Placental pericyte (primary cell): ENCODE results near the gene KRIT1. TPM values are rescaled to one million over a fixed set of nuclear protein-coding genes. Genes with fewer than 3 reads are reported as not detected.

Experiments
- small RNA-seq: library from RNA; depleted of rRNA; stranded (forward); fragments of <200 nt; gene quantifications from one replicate; pipeline ENCODE3, GENCODE V24; 2012; ENCODE audit warnings: low replicate concordance
- total RNA-seq: library from RNA; depleted of rRNA; stranded (reverse); fragments of >200 nt; gene quantifications from 2 replicates; pipeline ENCODE4 v1.2.3, GENCODE V29; 2012

KRIT1 gene
- total RNA-seq, result 50.8 and 53.5 TPM in 2 replicates

DNA sequence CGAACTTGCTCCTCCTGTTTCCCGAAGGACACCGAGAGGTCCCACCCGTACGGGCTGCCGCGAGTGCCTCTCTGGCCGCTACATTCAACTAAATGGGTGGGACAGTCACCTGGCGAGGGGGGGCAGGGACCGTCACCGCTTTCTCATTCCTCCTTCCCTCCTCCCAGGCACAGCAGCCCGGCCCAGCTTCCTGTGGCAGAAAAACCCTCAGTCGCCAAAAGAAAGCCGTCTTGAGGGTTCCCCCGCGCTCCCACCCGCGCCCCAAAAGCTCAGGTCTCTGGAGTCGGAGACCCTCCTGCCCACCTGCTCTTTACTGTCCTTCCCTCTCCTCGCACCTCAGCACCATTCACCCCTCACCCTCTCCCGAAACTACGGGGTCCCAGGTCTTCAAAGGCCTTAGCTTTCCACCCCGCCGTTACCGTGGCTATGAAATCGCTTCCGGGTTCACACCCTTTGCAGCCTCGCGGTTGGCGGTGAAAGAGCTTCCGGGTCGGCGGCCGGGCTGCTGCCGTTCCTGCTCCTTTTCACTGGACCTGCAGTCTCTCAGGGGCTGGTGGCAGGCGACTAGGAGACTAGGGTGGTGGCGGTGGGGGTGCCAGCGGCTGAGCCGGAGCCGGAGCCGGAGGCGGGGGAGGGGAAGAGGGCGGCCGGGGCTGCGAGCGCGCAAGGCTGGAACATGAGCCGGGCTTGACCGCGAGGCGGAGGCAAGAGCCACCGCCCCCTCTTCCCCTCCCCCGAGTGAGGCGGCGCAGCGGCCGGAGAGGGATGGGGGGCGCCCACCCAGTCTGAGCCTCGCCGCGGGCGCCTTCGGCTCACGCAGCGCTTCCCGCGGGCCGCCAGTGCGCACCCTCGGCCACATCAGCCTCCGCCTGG lies at the start of gene KRIT1, which contains the start of gene ANKIB1:
KRIT1 (minus strand) TSS at position 428 of the 873 bp plus-strand sequence. CDS start 3,779 bp downstream, outside the sequence.
ANKIB1 (plus strand) TSS at position 488 of the 873 bp plus-strand sequence. CDS start 49,005 bp downstream, outside the sequence.

DNA sequence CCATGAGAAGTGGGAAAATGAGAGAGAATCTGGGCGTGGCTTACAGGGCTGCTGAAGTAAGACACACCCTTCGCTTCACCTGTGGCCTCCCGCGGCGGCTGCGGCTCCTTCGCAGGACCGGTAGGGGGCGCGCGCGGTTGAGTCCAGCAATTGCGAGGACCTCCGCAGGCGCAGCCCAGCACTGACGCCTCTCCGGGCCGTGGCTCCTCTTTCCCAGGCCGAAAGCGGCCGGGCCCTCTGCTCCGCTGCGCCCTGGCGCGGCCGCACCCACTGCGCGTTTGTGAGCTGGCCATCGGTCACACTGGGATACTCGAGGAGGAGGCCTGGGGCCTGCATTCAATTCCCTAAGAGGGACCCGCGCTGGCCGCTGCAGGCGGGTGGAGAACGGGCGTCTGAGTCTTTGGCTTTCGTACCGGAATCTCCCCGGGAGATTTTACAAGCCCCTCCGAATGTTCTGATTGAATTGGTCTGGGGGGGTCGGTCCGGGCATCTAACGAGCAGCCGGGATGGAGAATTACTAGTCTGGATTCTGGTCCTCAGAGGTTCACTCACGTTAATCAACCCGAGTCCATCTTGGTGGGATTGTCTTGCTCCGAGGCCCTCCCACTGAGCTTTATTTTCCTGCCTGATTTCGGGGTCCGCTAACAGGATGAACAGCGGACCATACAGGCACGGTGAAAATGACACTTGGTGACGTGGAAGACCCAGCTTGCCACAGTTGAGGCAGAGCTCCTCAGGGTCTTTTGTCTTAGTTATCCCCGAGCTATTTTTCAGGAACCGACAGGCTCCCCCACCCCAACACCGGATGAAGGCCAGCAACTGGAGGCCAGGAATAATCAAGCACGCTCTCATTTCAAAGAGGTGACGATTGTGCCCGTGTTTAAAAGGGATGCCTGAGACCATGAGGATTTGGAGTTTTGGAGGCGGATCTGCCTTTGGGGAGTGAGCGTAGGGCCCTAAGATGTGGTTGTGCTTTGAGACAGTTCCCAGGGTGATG lies 66.5 kb downstream of the KRIT1 start, which contains the start of gene LRRD1:
LRRD1 (minus strand) TSS at position 215 of the 997 bp plus-strand sequence. CDS start 13,940 bp downstream, outside the sequence.

Small RNAs within 50 kb of the gene (small RNA-seq; reads per million reads assigned to genes)
- gene MIR1285-1, result 0.13 reads per million
- not detected for gene RF00019

Other genes with a start within 250 kb of the KRIT1 start
- 193 and 481 TPM in 2 replicates for gene CYP51A1, start 111.4 kb downstream of the KRIT1 start, total RNA-seq
- under 0.01 TPM in 1 of 2 replicates, not detected in the other for gene LRRD1, start 66.8 kb downstream of the KRIT1 start, total RNA-seq
- gene ANKIB1, start 60 bp upstream of the KRIT1 start, total RNA-seq, result 49.5 and 60.6 TPM in 2 replicates
- gene GATAD1, start 201.6 kb upstream of the KRIT1 start, total RNA-seq, result 21.8 and 24.3 TPM in 2 replicates
- not detected in 2 replicates for gene ERVW-1, start 232.0 kb upstream of the KRIT1 start, total RNA-seq